PC-9 (cell line): Measurements from ENCODE around the gene NRAS. TPM values are rescaled to one million over a fixed set of nuclear protein-coding genes. Genes with fewer than 3 reads are reported as not detected.

Source experiments
- BruUV-seq: library from RNA; stranded (reverse); fragments of 400-500 nt; replicated peaks from 2 replicates; lab custom pipeline; 2021; lab: Mats Ljungman, UMichigan
- CTCF ChIA-PET: fragments of 300-600 bp; sonication (Branson Sonifier 250); formaldehyde crosslinking; loops from one replicate; lab custom pipeline; 2022; ENCODE audit warnings: antibody characterized with exemption; lab: Charles Lee
- POLR2A ChIA-PET: fragments of 300-600 bp; sonication (Branson Sonifier 250); formaldehyde crosslinking; loops from one replicate; lab custom pipeline; 2022; ENCODE audit warnings: antibody characterized with exemption; ENCODE audit not compliant: unreplicated experiment; lab: Charles Lee
- DNase-seq, 2 experiments: peaks; one replicate each; pipeline versions ENCODE4 v3.0.0 to v3.0.0-alpha.2; 2015 to 2022; ENCODE audit warnings: mixed read lengths in 1 of 2
- H2AFZ ChIP-seq: fragments of 200-600 bp; sonication (generic); 2 replicates; pipeline ENCODE4 v1.8.1; 2017; ENCODE audit warnings: antibody characterized with exemption
- H3F3A ChIP-seq: fragments of 200-600 bp; sonication (generic); 2 replicates; pipeline ENCODE4 v1.8.1; 2017; ENCODE audit warnings: antibody characterized with exemption, mild to moderate bottlenecking, low read depth; ENCODE audit not compliant: insufficient read depth
- H3K27ac ChIP-seq: fragments of 200-600 bp; sonication (generic); 2 replicates; pipeline ENCODE4 v1.6.1; 2016; ENCODE audit warnings: mixed run types
- H3K27me3 ChIP-seq: fragments of 200-600 bp; sonication (generic); 2 replicates; pipeline ENCODE4 v1.6.1; 2016; ENCODE audit warnings: low read depth, mixed run types; ENCODE audit not compliant: insufficient read depth
- H3K36me3 ChIP-seq: fragments of 200-600 bp; sonication (generic); 2 replicates; pipeline ENCODE4 v1.6.1; 2016; ENCODE audit warnings: low read depth, mixed run types
- H3K4me1 ChIP-seq: fragments of 200-600 bp; sonication (generic); replicated peaks from 2 replicates; pipeline ENCODE4 v1.6.1; 2016; ENCODE audit warnings: mixed run types; ENCODE audit not compliant: insufficient read depth
- H3K4me2 ChIP-seq: fragments of 200-600 bp; sonication (generic); 2 replicates; pipeline ENCODE4 v1.6.1; 2017; ENCODE audit warnings: mixed run types
- H3K4me3 ChIP-seq: fragments of 200-600 bp; sonication (generic); 2 replicates; pipeline ENCODE4 v1.6.1; 2016; ENCODE audit warnings: mixed run types
- H3K79me2 ChIP-seq: fragments of 200-600 bp; sonication (generic); 2 replicates; pipeline ENCODE4 v1.6.1; 2017; ENCODE audit warnings: low read depth, mixed run types
- H3K9me2 ChIP-seq: fragments of 200-600 bp; sonication (generic); 2 replicates; pipeline ENCODE4 v1.8.1; 2017; ENCODE audit warnings: mild to moderate bottlenecking; ENCODE audit not compliant: insufficient read depth
- H3K9me3 ChIP-seq: fragments of 200-600 bp; sonication (generic); 2 replicates; pipeline ENCODE4 v1.8.1; 2016; ENCODE audit warnings: low read depth; ENCODE audit not compliant: insufficient read depth
- H4K20me1 ChIP-seq: fragments of 200-600 bp; sonication (generic); 2 replicates; pipeline ENCODE4 v1.8.1; 2017; ENCODE audit not compliant: insufficient read depth
- CTCF ChIP-seq: fragments of 200-600 bp; sonication (generic); conservative IDR thresholded peaks from 2 replicates; pipeline ENCODE4 v1.6.1; 2017; ENCODE audit warnings: mixed run types, antibody characterized with exemption, mild to moderate bottlenecking, moderate library complexity
- EZH2 ChIP-seq: fragments of 200-600 bp; sonication (generic); IDR thresholded peaks from 2 replicates; pipeline ENCODE4 v1.8.0; 2017; ENCODE audit warnings: antibody characterized with exemption, low read depth
- intact Hi-C: fragments of 100-400 bp; cut with micrococcal nuclease; formaldehyde crosslinking; loops from one replicate; pipeline ENCODE4 v1.10.0; 2022; ENCODE audit not compliant: unreplicated experiment
- total RNA-seq: library from RNA; stranded (reverse); gene quantifications from 2 replicates; pipeline ENCODE4 v1.2.3, GENCODE V29; 2021

The NRAS gene
- total RNA-seq, 1 experiment from 2014 or later = 37.8 TPM

DNA sequence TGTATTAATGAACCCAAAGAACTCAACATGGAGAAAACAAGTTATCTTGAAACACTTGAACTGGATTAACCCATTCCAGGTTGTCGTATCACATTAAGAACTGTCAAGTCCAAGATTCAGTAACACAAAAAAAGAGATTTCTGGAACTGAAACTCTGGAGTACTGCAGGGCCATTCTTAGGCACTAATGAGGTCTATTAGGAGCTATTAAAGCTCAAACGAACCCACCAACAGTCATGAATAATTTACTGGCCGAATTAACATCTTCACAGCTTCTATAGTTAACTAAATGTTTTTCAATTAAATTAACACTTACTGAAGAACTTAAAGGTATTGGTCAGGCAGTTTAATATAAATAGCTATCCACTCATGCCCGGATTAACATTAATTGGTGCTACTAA, 36.6 kb upstream of the NRAS start:
- ChIA-PET CTCF (interaction anchor here (0.5 kb wide), 1 partner anchor 953 kb away, joined by 3 read pairs; no protein-coding TSS in a partner anchor), POLR2A (no interaction called here)
- DNase-seq = no peak
- H3K36me3 ChIP-seq = peaks cover 53% of the 10 kb centered on the region
- H3K4me2 ChIP-seq = no peak overlapping the region
- TF ChIP-seq CTCF = no peak
- TF ChIP-seq EZH2 = no peak
- H3F3A ChIP-seq = peaks cover 20% of the 10 kb centered on the region; the same call in 1 of the 2 replicates
- H3K9me3 ChIP-seq = no peaks in the 10 kb centered on the region
- no peak overlapping the region for H3K27ac ChIP-seq
- H3K9me2 ChIP-seq = no peaks in the 10 kb centered on the region
- BruUV-seq = no TSS peak
- peaks cover 91% of the 10 kb centered on the region for H4K20me1 ChIP-seq
- no peaks in the 10 kb centered on the region for H3K27me3 ChIP-seq
- H3K79me2 ChIP-seq = peaks cover 97% of the 10 kb centered on the region
- H2AFZ ChIP-seq = no peak overlapping the region
- H3K4me3 ChIP-seq = no peak overlapping the region
- intact Hi-C loops = no loop called here
- peaks cover 26% of the 10 kb centered on the region for H3K4me1 ChIP-seq

DNA sequence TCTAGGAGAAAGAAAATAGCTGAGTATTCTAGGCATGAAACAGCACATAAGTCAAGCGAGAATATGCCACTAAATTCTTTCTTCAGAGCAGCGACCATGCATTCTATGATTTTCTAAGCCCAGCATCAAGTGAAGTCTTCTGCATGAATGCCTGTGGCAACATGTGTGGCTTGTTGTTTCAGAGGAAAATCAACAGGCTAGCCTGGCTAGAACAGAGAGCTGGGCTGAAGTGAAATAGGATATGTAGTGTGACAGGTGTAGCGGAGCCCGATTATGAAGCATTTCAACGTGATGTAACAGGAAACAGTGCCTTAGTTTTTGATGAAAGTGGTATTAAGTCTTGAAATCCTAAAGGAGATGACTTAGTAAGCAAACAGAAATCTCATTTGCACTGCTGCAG, 34.2 kb upstream of the NRAS start:
- Histone ChIP-seq H3K79me2 (peaks cover 100% of the 10 kb centered on the region), H2AFZ (no peak overlapping the region), H3K36me3 (peaks cover 71% of the 10 kb centered on the region), H3K4me3 (no peak overlapping the region), H3F3A (peaks cover 20% of the 10 kb centered on the region; the same call in 1 of the 2 replicates), H3K4me1 (peaks cover 17% of the 10 kb centered on the region), H3K9me3 (no peaks in the 10 kb centered on the region), H4K20me1 (peaks cover 100% of the 10 kb centered on the region), H3K9me2 (no peaks in the 10 kb centered on the region), H3K4me2 (no peak overlapping the region), H3K27me3 (no peaks in the 10 kb centered on the region), H3K27ac (no peak overlapping the region)
- POLR2A ChIA-PET = no interaction called here
- CTCF ChIA-PET = no interaction called here
- no peak for DNase-seq
- intact Hi-C loops = no loop called here
- no peak for TF ChIP-seq CTCF
- TF ChIP-seq EZH2 = no peak
- no TSS peak for BruUV-seq

DNA sequence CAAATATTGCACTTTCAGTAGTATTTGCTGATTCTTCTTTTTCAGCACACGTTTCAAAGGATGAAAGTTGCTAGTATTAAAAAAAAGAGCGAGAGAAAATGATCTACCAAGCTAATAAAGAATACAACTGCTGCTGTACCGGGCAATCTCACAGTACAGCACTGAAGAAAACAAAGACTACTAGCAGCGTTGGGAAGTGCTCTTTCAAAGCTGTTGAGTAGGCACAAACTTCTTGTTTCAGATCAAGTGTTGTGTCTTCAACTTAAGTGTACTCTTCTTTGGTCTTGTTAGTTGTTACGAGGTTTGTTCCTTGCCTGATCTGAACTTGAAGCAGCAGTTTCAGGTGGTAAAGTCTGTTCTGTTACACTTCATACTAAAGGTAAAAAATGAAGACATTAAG, 33.3 kb upstream of the NRAS start:
- Histone ChIP-seq H3K79me2 (peaks cover 100% of the 10 kb centered on the region), H3K36me3 (peaks cover 71% of the 10 kb centered on the region), H2AFZ (no peak overlapping the region), H3F3A (peaks cover 12% of the 10 kb centered on the region; the same call in 1 of the 2 replicates), H3K9me2 (no peaks in the 10 kb centered on the region), H3K4me2 (no peak overlapping the region), H3K4me1 (peaks cover 8% of the 10 kb centered on the region), H3K9me3 (no peaks in the 10 kb centered on the region), H3K27ac (no peak overlapping the region), H3K27me3 (no peaks in the 10 kb centered on the region), H4K20me1 (peaks cover 100% of the 10 kb centered on the region), H3K4me3 (no peak overlapping the region)
- DNase-seq = no peak
- intact Hi-C loops = no loop called here
- TF ChIP-seq EZH2 = no peak
- no peak for TF ChIP-seq CTCF
- CTCF ChIA-PET = no interaction called here
- no TSS peak for BruUV-seq
- POLR2A ChIA-PET = interaction anchor here (0.5 kb wide), 1 partner anchor 439 kb away, joined by 10 read pairs; no protein-coding TSS in a partner anchor
